ENCODE measurements around the gene AFF3.
A peak's percentile ranks its signal among the peaks of the same experiment; 100 is the strongest.
"Not testable (repeated sequence)": the region's sequence is repeated elsewhere in the genome, so short reads cannot be mapped to it uniquely, and the experiment has no call there.

Gene AFF3

GRCh38 chr2:100126897-100127401 is 15.4 kb downstream of the AFF3 start:
- Mint-ChIP-seq H3K36me3 (peaks cover 30% of the 10 kb centered on the region), H3K27me3 (no peaks in the 10 kb centered on the region), H3K9me3 (peaks cover 20% of the 10 kb centered on the region), H3K4me1 (peaks cover 11% of the 10 kb centered on the region), H3K4me3 (no peak overlapping the region), H3K27ac (no peak overlapping the region)

DNA sequence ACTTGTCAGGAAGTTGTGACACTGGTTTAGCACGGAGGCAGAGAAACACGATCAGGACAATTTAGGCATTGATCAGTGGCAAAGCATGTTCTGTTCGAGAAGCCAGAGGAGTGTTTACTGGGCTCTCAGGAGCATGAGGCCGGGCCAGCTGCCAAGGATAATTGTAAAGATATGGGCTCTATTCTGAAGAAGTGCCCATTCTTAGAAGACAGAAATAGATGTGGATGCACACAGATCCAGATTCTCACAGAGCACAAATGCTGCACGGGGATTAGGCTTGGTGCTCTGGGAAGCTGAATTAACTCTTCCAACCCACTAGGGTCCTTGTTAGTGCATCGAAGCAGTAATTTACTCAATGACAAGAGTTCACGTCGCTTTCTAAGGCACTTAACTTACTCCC is 16.2 kb downstream of the AFF3 start:
- Mint-ChIP-seq H3K27ac (no peak overlapping the region), H3K36me3 (peaks cover 33% of the 10 kb centered on the region)

DNA sequence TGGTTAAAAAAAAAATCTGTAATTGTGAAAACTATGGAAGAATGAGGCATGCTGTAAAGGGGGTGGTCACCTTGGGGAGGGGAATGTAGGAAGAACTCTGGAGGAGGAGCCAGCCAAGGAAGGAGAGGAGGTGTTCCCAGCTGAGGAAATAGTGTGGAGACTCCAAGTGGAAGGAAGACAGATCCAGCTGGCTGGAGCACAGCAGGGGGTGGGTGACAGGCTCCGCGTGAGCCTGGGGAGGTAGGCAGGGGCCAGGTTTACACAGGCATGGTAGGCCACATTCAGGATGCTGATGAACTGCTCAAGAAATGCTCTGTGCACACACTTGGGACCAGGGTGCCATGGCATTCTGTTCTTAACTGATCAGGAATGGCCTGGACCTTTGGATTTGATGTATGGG is 16.8 kb downstream of the AFF3 start:
- no peaks in the 10 kb centered on the region for H3K27me3 Mint-ChIP-seq
- no peak overlapping the region for H3K27ac Mint-ChIP-seq
- H3K9me3 Mint-ChIP-seq: peaks cover 20% of the 10 kb centered on the region
- H3K4me3 Mint-ChIP-seq: no peak overlapping the region
- H3K36me3 Mint-ChIP-seq: peaks cover 35% of the 10 kb centered on the region
- peaks cover 11% of the 10 kb centered on the region for H3K4me1 Mint-ChIP-seq

More for the DNA sequence above, 16.2 kb downstream of the AFF3 start:
- peaks cover 11% of the 10 kb centered on the region for H3K4me1 Mint-ChIP-seq
- H3K9me3 Mint-ChIP-seq: peaks cover 20% of the 10 kb centered on the region
- H3K27me3 Mint-ChIP-seq: no peaks in the 10 kb centered on the region
- H3K4me3 Mint-ChIP-seq: no peak overlapping the region

DNA sequence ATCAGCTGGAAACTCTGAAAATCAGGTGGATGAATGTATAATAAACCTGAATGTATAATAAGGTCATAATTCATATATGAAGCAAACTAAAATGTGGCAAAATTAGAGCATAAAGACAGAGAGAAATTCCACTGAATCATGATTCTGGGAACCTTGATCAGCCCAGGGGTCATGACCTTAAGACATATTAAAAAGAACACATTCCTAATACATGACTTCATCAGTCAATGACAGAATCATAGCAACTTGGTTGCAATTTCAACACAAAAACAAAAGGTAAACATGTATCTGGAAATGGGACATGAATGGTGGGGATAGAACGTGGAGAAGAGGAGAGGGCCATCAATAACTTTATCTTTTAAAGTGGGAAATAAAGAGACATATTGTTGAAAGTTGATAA is 17.6 kb downstream of the AFF3 start:
- no peak overlapping the region for H3K27ac Mint-ChIP-seq
- H3K4me3 Mint-ChIP-seq: no peak overlapping the region
- peaks cover 11% of the 10 kb centered on the region for H3K4me1 Mint-ChIP-seq
- H3K27me3 Mint-ChIP-seq: no peaks in the 10 kb centered on the region
- peaks cover 35% of the 10 kb centered on the region for H3K36me3 Mint-ChIP-seq
- H3K9me3 Mint-ChIP-seq: peaks cover 20% of the 10 kb centered on the region

GRCh38 chr2:100121124-100121718 is 21.2 kb downstream of the AFF3 start:
- H3K4me1 Mint-ChIP-seq: peaks cover 11% of the 10 kb centered on the region
- peaks cover 30% of the 10 kb centered on the region for H3K9me3 Mint-ChIP-seq
- H3K36me3 Mint-ChIP-seq: peaks cover 42% of the 10 kb centered on the region
- H3K27ac Mint-ChIP-seq: no peak overlapping the region
- no peak overlapping the region for H3K4me3 Mint-ChIP-seq
- no peaks in the 10 kb centered on the region for H3K27me3 Mint-ChIP-seq

DNA sequence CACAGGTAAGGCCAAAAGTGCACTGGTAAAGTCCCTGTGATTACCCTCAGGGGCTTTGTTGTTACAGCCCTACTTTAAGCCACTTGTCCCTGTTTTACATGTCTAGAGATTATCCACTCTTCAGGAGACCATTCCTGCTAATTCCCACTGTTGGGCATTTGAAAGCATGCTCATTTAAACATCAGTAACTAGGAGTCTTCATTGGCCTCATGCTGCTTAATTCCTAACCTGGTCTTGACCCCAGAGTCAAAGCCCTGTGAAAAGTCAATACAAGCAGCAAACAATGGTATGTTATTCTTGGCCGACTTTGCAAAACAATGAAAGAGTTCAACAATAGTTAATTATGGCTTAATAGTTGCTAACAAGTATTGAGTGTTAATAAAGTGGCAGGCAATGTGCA is 23.2 kb downstream of the AFF3 start:
- H3K9me3 Mint-ChIP-seq: peaks cover 17% of the 10 kb centered on the region
- no peak overlapping the region for H3K4me3 Mint-ChIP-seq
- H3K4me1 Mint-ChIP-seq: peaks cover 17% of the 10 kb centered on the region
- H3K27ac Mint-ChIP-seq: no peak overlapping the region
- no peaks in the 10 kb centered on the region for H3K27me3 Mint-ChIP-seq
- peaks cover 26% of the 10 kb centered on the region for H3K36me3 Mint-ChIP-seq

DNA sequence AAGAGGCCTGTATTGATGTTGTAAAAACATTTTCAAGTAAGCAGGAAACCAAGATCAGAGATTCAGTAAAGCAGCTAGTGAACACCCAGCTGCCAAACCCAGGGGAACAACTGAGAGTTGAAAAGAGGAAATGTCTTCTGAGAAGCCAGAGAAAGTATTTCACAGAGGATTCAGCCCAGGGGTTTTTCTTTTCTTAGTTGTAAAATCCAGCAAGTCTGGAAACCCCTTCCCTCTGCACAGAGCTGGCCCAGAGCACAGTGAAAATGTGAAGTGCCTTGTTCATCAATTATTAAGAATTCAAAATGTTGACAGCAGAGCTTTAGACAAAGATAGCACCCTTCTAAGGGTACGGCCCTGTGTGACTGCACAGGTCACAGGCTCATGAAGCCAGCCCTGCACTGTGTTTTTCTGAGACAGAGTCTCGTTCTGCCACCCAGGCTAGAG is 28.4 kb downstream of the AFF3 start:
- peaks cover 11% of the 10 kb centered on the region for H3K36me3 Mint-ChIP-seq
- peak overlapping the region; percentile 47 for H3K4me3 Mint-ChIP-seq
- peak overlapping the region; percentile 91 for H3K27ac Mint-ChIP-seq
- H3K27me3 Mint-ChIP-seq: no peaks in the 10 kb centered on the region
- H3K4me1 Mint-ChIP-seq: peaks cover 29% of the 10 kb centered on the region
- H3K9me3 Mint-ChIP-seq: peaks cover 10% of the 10 kb centered on the region

GRCh38 chr2:100110614-100111000 is 31.8 kb downstream of the AFF3 start:
- Mint-ChIP-seq H3K9me3 (no peaks in the 10 kb centered on the region), H3K4me3 (no peak overlapping the region), H3K27ac (no peak overlapping the region), H3K36me3 (peaks cover 2% of the 10 kb centered on the region), H3K4me1 (peaks cover 34% of the 10 kb centered on the region), H3K27me3 (no peaks in the 10 kb centered on the region)

DNA sequence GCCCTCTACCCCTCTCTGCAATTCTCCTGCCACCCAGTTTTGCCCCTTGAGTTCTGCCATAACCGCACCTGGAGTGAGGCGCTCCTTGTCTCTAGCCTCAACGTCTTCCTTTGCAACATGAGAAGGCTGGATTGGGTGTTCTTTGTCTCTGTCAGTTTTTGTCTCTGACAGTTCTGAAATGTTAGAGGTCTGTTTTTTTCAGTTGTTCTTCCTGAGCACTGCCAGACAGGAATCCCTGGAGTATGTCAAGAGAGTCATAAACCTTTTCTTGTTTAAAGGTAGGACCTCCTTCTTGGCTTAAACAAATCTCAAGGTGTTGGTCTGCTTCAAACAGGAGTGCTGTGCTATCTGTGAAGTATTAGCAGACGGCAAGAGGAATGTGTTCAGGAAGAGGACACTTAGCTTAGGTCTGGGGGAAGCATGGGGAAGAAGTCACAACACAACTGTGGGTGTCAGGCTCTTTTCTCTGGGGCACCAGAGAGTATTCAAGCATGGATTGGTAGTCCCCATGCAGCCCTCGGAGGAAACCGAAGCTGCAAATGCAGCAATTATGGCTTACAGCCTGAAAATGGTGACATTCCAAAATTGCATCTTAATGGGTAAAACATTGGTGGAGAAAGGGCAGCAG is 32.3 kb downstream of the AFF3 start:
- Mint-ChIP-seq H3K27ac (no peak overlapping the region), H3K27me3 (no peaks in the 10 kb centered on the region), H3K4me1 (peaks cover 37% of the 10 kb centered on the region), H3K36me3 (peaks cover 2% of the 10 kb centered on the region), H3K9me3 (no peaks in the 10 kb centered on the region), H3K4me3 (no peak overlapping the region)

- H3K4me3 Mint-ChIP-seq, H3K27me3 Mint-ChIP-seq, H3K9me3 Mint-ChIP-seq, H3K27ac Mint-ChIP-seq, H3K36me3 Mint-ChIP-seq: not testable (repeated sequence)
- peaks cover 22% of the 10 kb centered on the region for H3K4me1 Mint-ChIP-seq
Measured at GRCh38 chr2:100108648-100109020, 33.8 kb downstream of the AFF3 start.

- Mint-ChIP-seq H3K27ac (no peak overlapping the region), H3K27me3 (no peaks in the 10 kb centered on the region), H3K36me3 (peaks cover 2% of the 10 kb centered on the region), H3K4me1 (peaks cover 19% of the 10 kb centered on the region), H3K4me3 (no peak overlapping the region), H3K9me3 (no peaks in the 10 kb centered on the region)
Measured at GRCh38 chr2:100107906-100108647, 34.3 kb downstream of the AFF3 start.

DNA sequence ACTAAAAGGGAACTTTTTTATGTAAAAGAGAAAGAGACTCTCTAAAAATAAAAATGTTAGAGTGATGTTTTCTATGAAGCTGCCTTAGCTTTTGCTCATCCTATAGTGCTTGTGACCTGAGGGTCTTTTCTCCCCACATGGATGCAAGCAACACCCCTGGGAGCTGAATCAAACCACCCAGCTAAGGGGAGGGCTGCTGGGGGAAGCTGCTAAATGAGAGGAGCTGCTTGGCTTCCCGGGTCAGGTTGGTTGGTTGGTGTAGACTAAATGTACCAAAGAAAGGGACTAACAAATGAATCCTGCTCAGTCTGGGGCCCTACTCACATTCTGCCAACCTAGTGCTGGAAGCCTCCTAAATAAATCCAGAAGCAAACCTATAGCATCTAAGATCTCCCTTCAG is 35.0 kb downstream of the AFF3 start:
- Mint-ChIP-seq H3K27me3 (no peaks in the 10 kb centered on the region), H3K27ac (no peak overlapping the region), H3K9me3 (no peaks in the 10 kb centered on the region), H3K4me3 (no peak overlapping the region), H3K4me1 (peaks cover 14% of the 10 kb centered on the region), H3K36me3 (peaks cover 2% of the 10 kb centered on the region)

DNA sequence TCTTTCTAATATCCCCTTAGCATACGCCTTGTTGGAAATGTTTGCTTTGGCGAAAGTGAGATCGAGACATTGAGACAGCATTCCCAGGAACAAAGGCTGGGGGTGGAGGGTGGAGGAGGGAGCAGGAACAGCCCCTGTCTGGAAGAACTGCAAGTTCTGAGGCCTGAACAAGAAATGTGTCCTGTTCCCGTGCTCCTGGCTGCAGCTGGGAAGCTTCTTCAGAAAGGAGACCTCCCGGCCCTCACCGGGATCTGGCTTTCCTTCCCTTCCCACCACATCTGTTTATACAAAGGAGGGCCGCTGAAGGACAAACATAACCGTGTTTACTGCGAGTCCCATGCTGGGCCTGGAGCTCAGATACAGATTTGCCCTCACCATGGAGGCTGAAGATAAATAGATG is 35.9 kb downstream of the AFF3 start:
- Mint-ChIP-seq H3K9me3 (no peaks in the 10 kb centered on the region), H3K4me3 (no peak overlapping the region), H3K4me1 (peaks cover 12% of the 10 kb centered on the region), H3K27me3 (no peaks in the 10 kb centered on the region), H3K36me3 (peaks cover 2% of the 10 kb centered on the region), H3K27ac (no peak overlapping the region)

DNA sequence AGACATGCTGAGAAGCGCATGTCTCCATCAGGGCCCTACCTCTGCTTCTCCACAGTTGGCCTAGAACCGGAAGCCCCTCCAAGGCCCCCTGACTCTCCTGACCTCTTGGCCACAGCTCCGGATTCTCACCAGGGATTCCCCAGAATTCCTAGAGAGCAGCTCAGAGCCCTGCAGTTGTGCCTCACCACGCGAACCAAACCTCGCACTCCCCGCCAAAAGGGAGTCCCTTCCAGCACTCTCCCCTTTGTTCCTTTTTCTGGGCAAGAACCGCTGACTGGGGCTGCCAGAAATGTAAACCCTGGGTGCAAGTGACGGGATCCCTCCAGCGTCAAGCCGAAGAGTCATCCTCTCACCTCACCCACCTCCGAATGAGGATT is 36.7 kb downstream of the AFF3 start:
- Mint-ChIP-seq H3K4me3 (peak overlapping the region; percentile 80), H3K9me3 (no peaks in the 10 kb centered on the region), H3K27ac (peak overlapping the region; percentile 59), H3K27me3 (no peaks in the 10 kb centered on the region), H3K4me1 (peaks cover 14% of the 10 kb centered on the region), H3K36me3 (peaks cover 2% of the 10 kb centered on the region)

GRCh38 chr2:100104718-100105677 is 37.4 kb downstream of the AFF3 start:
- H3K9me3 Mint-ChIP-seq: no peaks in the 10 kb centered on the region
- H3K27me3 Mint-ChIP-seq: no peaks in the 10 kb centered on the region
- H3K4me3 Mint-ChIP-seq: peak overlapping the region; percentile 80
- H3K36me3 Mint-ChIP-seq: peaks cover 2% of the 10 kb centered on the region
- peaks cover 17% of the 10 kb centered on the region for H3K4me1 Mint-ChIP-seq
- peak overlapping the region; percentile 59 for H3K27ac Mint-ChIP-seq

All from activated naive CD4-positive, alpha-beta T cell treated with anti-CD3 and anti-CD28 coated beads, Interleukin-2, amount 50 U/mL, for 24 hours (primary cell).